Type B pancreatic cell (in vitro differentiated cells): ENCODE measurements around the gene PLCG1. TPM values are rescaled to one million over a fixed set of nuclear protein-coding genes. Genes with fewer than 3 reads are reported as not detected.

ENCODE experiments used
- DNase-seq: peaks from one replicate; pipeline ENCODE4 v3.0.0; 2021; ENCODE audit warnings: mixed read lengths; ENCODE audit not compliant: unreplicated experiment; ENCODE audit errors: extremely low spot score
- H3K27ac Mint-ChIP-seq: 2 replicates; pipeline ENCODE4 v1.8.0; 2021; ENCODE audit warnings: mild to moderate bottlenecking, mixed read lengths
- H3K27me3 Mint-ChIP-seq: 2 replicates; pipeline ENCODE4 v1.8.0; 2021; ENCODE audit warnings: mixed read lengths
- H3K36me3 Mint-ChIP-seq: 2 replicates; pipeline ENCODE4 v1.8.0; 2021; ENCODE audit warnings: mixed read lengths
- H3K4me1 Mint-ChIP-seq: one replicate; pipeline ENCODE4 v1.8.0; 2021; ENCODE audit warnings: mixed read lengths; ENCODE audit not compliant: unreplicated experiment
- H3K4me3 Mint-ChIP-seq: 2 replicates; pipeline ENCODE4 v1.8.0; 2021; ENCODE audit warnings: mild to moderate bottlenecking, mixed read lengths
- H3K9me3 Mint-ChIP-seq: 2 replicates; pipeline ENCODE4 v1.8.0; 2021; ENCODE audit warnings: mixed read lengths
- CTCF ChIP-seq: fragments of 200-600 bp; sonication (generic); conservative IDR thresholded peaks from 2 replicates; pipeline ENCODE4 v1.5.0; 2021; ENCODE audit warnings: antibody characterized with exemption, mild to moderate bottlenecking
- total RNA-seq: library from RNA; stranded (reverse); gene quantifications from 2 replicates; pipeline ENCODE4 v1.2.1, GENCODE V29; 2021; ENCODE audit warnings: low replicate concordance

PLCG1 gene
- total RNA-seq, 1 donor from 2014 or later: 241 TPM

- no peak for DNase-seq
- Mint-ChIP-seq H3K4me3 (no peak overlapping the region), H3K4me1 (no peaks in the 10 kb centered on the region), H3K9me3 (peaks cover 26% of the 10 kb centered on the region), H3K36me3 (peaks cover under 1% of the 10 kb centered on the region), H3K27me3 (no peaks in the 10 kb centered on the region), H3K27ac (no peak overlapping the region)
- no peak for TF ChIP-seq CTCF
Measured at GRCh38 chr20:41187668-41188067, 50.3 kb downstream of the PLCG1 start.

GRCh38 chr20:41191562-41192500 lies 54.5 kb downstream of the PLCG1 start:
- Mint-ChIP-seq H3K4me1 (no peaks in the 10 kb centered on the region), H3K9me3 (peaks cover 30% of the 10 kb centered on the region), H3K4me3 (no peak overlapping the region)

GRCh38 chr20:41192575-41192974 lies 55.2 kb downstream of the PLCG1 start:
- peaks cover 33% of the 10 kb centered on the region for H3K9me3 Mint-ChIP-seq
- no peak for DNase-seq
- H3K36me3 Mint-ChIP-seq: peaks cover 11% of the 10 kb centered on the region
- no peak overlapping the region for H3K27ac Mint-ChIP-seq
- no peaks in the 10 kb centered on the region for H3K27me3 Mint-ChIP-seq
- H3K4me1 Mint-ChIP-seq: no peaks in the 10 kb centered on the region
- TF ChIP-seq CTCF: no peak
- no peak overlapping the region for H3K4me3 Mint-ChIP-seq

More at GRCh38 chr20:41191562-41192500, 54.5 kb downstream of the PLCG1 start:
- H3K27ac Mint-ChIP-seq: no peak overlapping the region
- DNase-seq: no peak
- no peaks in the 10 kb centered on the region for H3K27me3 Mint-ChIP-seq
- no peak for TF ChIP-seq CTCF
- peaks cover 9% of the 10 kb centered on the region for H3K36me3 Mint-ChIP-seq

GRCh38 chr20:41196653-41197225 lies 59.4 kb downstream of the PLCG1 start:
- Mint-ChIP-seq H3K9me3 (peaks cover 26% of the 10 kb centered on the region), H3K36me3 (peaks cover 27% of the 10 kb centered on the region), H3K4me3 (no peak overlapping the region), H3K4me1 (no peaks in the 10 kb centered on the region), H3K27me3 (no peaks in the 10 kb centered on the region), H3K27ac (no peak overlapping the region)
- no peak for DNase-seq
- no peak for TF ChIP-seq CTCF

- no peak for DNase-seq
- no peaks in the 10 kb centered on the region for H3K27me3 Mint-ChIP-seq
- no peak overlapping the region for H3K4me3 Mint-ChIP-seq
- H3K36me3 Mint-ChIP-seq: peaks cover 28% of the 10 kb centered on the region
- no peaks in the 10 kb centered on the region for H3K4me1 Mint-ChIP-seq
- H3K27ac Mint-ChIP-seq: no peak overlapping the region
- H3K9me3 Mint-ChIP-seq: peaks cover 25% of the 10 kb centered on the region
- TF ChIP-seq CTCF: no peak
Measured at GRCh38 chr20:41198443-41198842, 61.1 kb downstream of the PLCG1 start.
